Tibial artery (tissue), 4 donors: ENCODE results near the gene MARCHF11.

Experiments
- DNase-seq, 2 donors: peaks; one replicate each; pipeline ENCODE4 v3.0.0-alpha.2; 2019
- H3K27ac ChIP-seq, 2 donors: fragments of 200-600 bp; sonication (generic) in 1 of 2; 1 replicate in 1 of 2; 2 replicates in 1 of 2; pipeline ENCODE4 v1.5.1; 2018 to 2019; ENCODE audit warnings: mild to moderate bottlenecking in 1 of 2
- H3K27me3 ChIP-seq, 2 donors: fragments of 200-600 bp; sonication (generic) in 1 of 2; one replicate each; pipeline versions ENCODE4 v1.5.1 to v1.6.0; 2016 to 2019
- H3K36me3 ChIP-seq, 3 donors: fragments of 200-600 bp; sonication (generic) in 2 of 3; one replicate each; pipeline ENCODE4 v1.5.1; 2016 to 2019; ENCODE audit warnings: mild to moderate bottlenecking in 2 of 3
- H3K4me1 ChIP-seq, 4 donors: fragments of 200-600 bp; sonication (generic) in 2 of 4; 1 replicate in 3 of 4; 2 replicates in 1 of 4; pipeline ENCODE4 v1.5.1; 2016 to 2019
- H3K4me3 ChIP-seq, 2 donors: fragments of 200-600 bp; sonication (generic) in 1 of 2; 1 replicate in 1 of 2; 2 replicates in 1 of 2; pipeline ENCODE4 v1.5.1; 2018 to 2019; ENCODE audit warnings: mild to moderate bottlenecking in 2 of 2
- H3K9me3 ChIP-seq, 3 donors: fragments of 200-600 bp; sonication (generic) in 1 of 3; one replicate each; pipeline ENCODE4 v1.5.1; 2016 to 2019
- CTCF ChIP-seq, 2 experiments: fragments of 200-600 bp in 1 of 2; fragments of 450-650 bp in 1 of 2; IDR thresholded peaks; one replicate each; pipeline ENCODE4 v1.5.1; 2017 to 2019; ENCODE audit warnings: antibody characterized with exemption in 2 of 2, mild to moderate bottlenecking in 1 of 2, moderate library complexity in 1 of 2
- intact Hi-C: fragments of 100-400 bp; cut with DNase I; formaldehyde crosslinking; loops from one replicate; pipeline ENCODE4 v1.15.0; 2023; ENCODE audit warnings: low total_unique reads

Gene MARCHF11

GRCh38 chr5:16178745-16179372 lies 732 bp downstream of the MARCHF11 start:
- H3K27me3 ChIP-seq = peaks cover 0 to 56% of the 10 kb centered on the region in 2 donors
- peak in 1 of 2 donors; percentile 67 for DNase-seq
- peaks cover 0 to 17% (median 5%) of the 10 kb centered on the region in 4 donors for H3K4me1 ChIP-seq
- H3K27ac ChIP-seq = no peak overlapping the region
- H3K9me3 ChIP-seq = no peaks in the 10 kb centered on the region
- no peaks in the 10 kb centered on the region for H3K36me3 ChIP-seq
- H3K4me3 ChIP-seq = no peak overlapping the region
- intact Hi-C loops = no loop called here
- TF ChIP-seq CTCF (IDR thresholded peaks at IDR 0.05) = no peak

GRCh38 chr5:16169550-16169949 lies 10.0 kb downstream of the MARCHF11 start:
- Histone ChIP-seq H3K9me3 (no peaks in the 10 kb centered on the region), H3K4me3 (no peak overlapping the region), H3K36me3 (no peaks in the 10 kb centered on the region), H3K27ac (no peak overlapping the region), H3K27me3 (no peaks in the 10 kb centered on the region), H3K4me1 (no peaks in the 10 kb centered on the region)
- no peak for TF ChIP-seq CTCF (IDR thresholded peaks at IDR 0.05)
- intact Hi-C loops = no loop called here
- DNase-seq = no peak

GRCh38 chr5:16160706-16161105 lies 18.9 kb downstream of the MARCHF11 start:
- DNase-seq = no peak
- peak in 1 of 2 experiments; percentile 13 for TF ChIP-seq CTCF (IDR thresholded peaks at IDR 0.05)
- no peak overlapping the region for H3K4me3 ChIP-seq
- no peaks in the 10 kb centered on the region for H3K4me1 ChIP-seq
- H3K27me3 ChIP-seq = no peaks in the 10 kb centered on the region
- no peak overlapping the region for H3K27ac ChIP-seq
- intact Hi-C loops = no loop called here
- no peaks in the 10 kb centered on the region for H3K9me3 ChIP-seq
- H3K36me3 ChIP-seq = no peaks in the 10 kb centered on the region

- Histone ChIP-seq H3K27me3 (no peaks in the 10 kb centered on the region), H3K4me3 (no peak overlapping the region), H3K27ac (no peak overlapping the region), H3K36me3 (no peaks in the 10 kb centered on the region), H3K4me1 (no peaks in the 10 kb centered on the region), H3K9me3 (no peaks in the 10 kb centered on the region)
- intact Hi-C loops = no loop called here
- no peak for DNase-seq
- no peak for TF ChIP-seq CTCF (IDR thresholded peaks at IDR 0.05)
Observed at GRCh38 chr5:16159636-16160035, 20.0 kb downstream of the MARCHF11 start.

- H3K4me3 ChIP-seq = no peak overlapping the region
- no peak for DNase-seq
- H3K4me1 ChIP-seq = no peaks in the 10 kb centered on the region
- TF ChIP-seq CTCF (IDR thresholded peaks at IDR 0.05) = no peak
- H3K9me3 ChIP-seq = no peaks in the 10 kb centered on the region
- no peaks in the 10 kb centered on the region for H3K36me3 ChIP-seq
- no peak overlapping the region for H3K27ac ChIP-seq
- intact Hi-C loops = no loop called here
- H3K27me3 ChIP-seq = no peaks in the 10 kb centered on the region
Observed at GRCh38 chr5:16156152-16156551, 23.4 kb downstream of the MARCHF11 start.
